ENCODE data around the gene MEX3D. TPM values are rescaled to one million over a fixed set of nuclear protein-coding genes. Genes with fewer than 3 reads are reported as not detected.

The MEX3D gene
- polyA plus RNA-seq, 2 of the 4 experiments (the other 2 are of a cell fraction): 2.1 to 7.1 TPM

- Histone ChIP-seq H3K27ac (no peak overlapping the region), H3K4me3 (no peak overlapping the region), H3K9me3 (no peaks in the 10 kb centered on the region), H3K4me1 (no peaks in the 10 kb centered on the region), H3K4me2 (no peak overlapping the region)
- ChIA-PET CTCF (no interaction called here), POLR2A (no interaction called here)
- FAIRE-seq: no peak
- TF ChIP-seq CHD2 (IDR thresholded peaks at IDR 0.05; ENCODE audit: low read length, partially characterized antibody) (no peak), EP300 (IDR thresholded peaks at IDR 0.05) (no peak), RARB (CRISPR knock-in tag; IDR thresholded peaks at IDR 0.05) (no peak), RNF2 (IDR thresholded peaks at IDR 0.05; ENCODE audit: borderline replicate concordance, low read depth) (no peak), GATA3 (IDR thresholded peaks at IDR 0.05; ENCODE audit: borderline replicate concordance) (no peak), ESRRA (IDR thresholded peaks at IDR 0.05; ENCODE audit: borderline replicate concordance, low read length) (no peak), HMGXB4 (CRISPR knock-in tag; IDR thresholded peaks at IDR 0.05; ENCODE audit: borderline replicate concordance) (no peak), POLR2A (IDR thresholded peaks at IDR 0.05; ENCODE audit: low read length) (no peak), SREBF2 (IDR thresholded peaks at IDR 0.05) (no peak), ZSCAN20 (CRISPR knock-in tag; IDR thresholded peaks at IDR 0.05) (no peak), MYC (IDR thresholded peaks at IDR 0.05; ENCODE audit: borderline replicate concordance, low read length) (no peak), RFX5 (IDR thresholded peaks at IDR 0.05) (no peak), PHF8 (IDR thresholded peaks at IDR 0.05; ENCODE audit: borderline replicate concordance, low read depth) (no peak), MAFK (IDR thresholded peaks at IDR 0.05; ENCODE audit: partially characterized antibody) (no peak), SMC3 (IDR thresholded peaks at IDR 0.05) (no peak), HDAC2 (IDR thresholded peaks at IDR 0.05) (no peak), HOXB13 (CRISPR knock-in tag; IDR thresholded peaks at IDR 0.05; ENCODE audit: low read depth) (no peak), HES2 (IDR thresholded peaks at IDR 0.05) (no peak), EHMT2 (IDR thresholded peaks at IDR 0.05; ENCODE audit: low read depth) (no peak), MAZ (IDR thresholded peaks at IDR 0.05; ENCODE audit: borderline replicate concordance, low read depth, low read length) (no peak)
- no peak for ATAC-seq
- no peak for DNase-seq (ENCODE audit: low read depth in 1 of 2, low spot score in 1 of 2)
- WGBS (ENCODE audit: missing lambda C conversion rate): 96% methylated on average over 48 of the region's 66 CpGs
Observed at GRCh38 chr19:1556390-1557070, 11.6 kb downstream of the MEX3D start.

GRCh38 chr19:1555487-1556389 is 12.4 kb downstream of the MEX3D start:
- no peak for FAIRE-seq
- POLR2A ChIA-PET: no interaction called here
- CTCF ChIA-PET: no interaction called here
- no peak for DNase-seq (ENCODE audit: low read depth in 1 of 2, low spot score in 1 of 2)
- H3K4me3 ChIP-seq: no peak overlapping the region
- no peak for ATAC-seq
- no peak overlapping the region for H3K4me2 ChIP-seq
- H3K9me3 ChIP-seq: no peaks in the 10 kb centered on the region
- no peak overlapping the region for H3K27ac ChIP-seq
- 95% methylated on average over 64 of the region's 121 CpGs for WGBS (ENCODE audit: missing lambda C conversion rate)
- H3K4me1 ChIP-seq: no peaks in the 10 kb centered on the region
- no peak for TF ChIP-seq RNF2 (IDR thresholded peaks at IDR 0.05; ENCODE audit: borderline replicate concordance, low read depth)
- TF ChIP-seq MAX (IDR thresholded peaks at IDR 0.05): no peak
- TF ChIP-seq POLR2AphosphoS2 (conservative IDR thresholded peaks at IDR 0.05; ENCODE audit: low read length): no peak
- no peak for TF ChIP-seq CHD2 (IDR thresholded peaks at IDR 0.05; ENCODE audit: low read length, partially characterized antibody)
- TF ChIP-seq MAZ (IDR thresholded peaks at IDR 0.05; ENCODE audit: borderline replicate concordance, low read depth, low read length): no peak

Measured in A549 (cell line).